GM18505 (cell line): ENCODE results near the gene DNASE2.

Experiments
- ATAC-seq: cut with Tn5 transposase; IDR thresholded peaks from one replicate; pipeline ENCODE4 v1.9.1; 2021; ENCODE audit not compliant: unreplicated experiment
- POLR2A ChIP-seq: IDR thresholded peaks from 4 replicates; pipeline ENCODE4 v1.6.1; 2011; ENCODE audit warnings: borderline replicate concordance; ENCODE audit not compliant: insufficient read depth, insufficient read length; ENCODE audit errors: extremely low read depth

The DNASE2 gene

GRCh38 chr19:12838886-12839756 lies 42.1 kb downstream of the DNASE2 start:
- TF ChIP-seq POLR2A: no peak
- ATAC-seq: no peak

- ATAC-seq: no peak
- TF ChIP-seq POLR2A: no peak
Measured at GRCh38 chr19:12838182-12838885, 42.9 kb downstream of the DNASE2 start, which contains the start of gene MAST1. TSS of gene MAST1 (plus strand) at chr19:12838515. CDS start at chr19:12838573, 58 bp downstream.

GRCh38 chr19:12837225-12837624 lies 44.0 kb downstream of the DNASE2 start:
- ATAC-seq: no peak
- TF ChIP-seq POLR2A: no peak

- no peak for TF ChIP-seq POLR2A
- ATAC-seq: no peak
Measured at GRCh38 chr19:12836529-12836863, 44.8 kb downstream of the DNASE2 start.

- no peak for ATAC-seq
- TF ChIP-seq POLR2A: no peak
Measured at GRCh38 chr19:12834976-12835757, 46.1 kb downstream of the DNASE2 start.

- no peak for ATAC-seq
- TF ChIP-seq POLR2A: no peak
Measured at GRCh38 chr19:12834566-12834943, 46.7 kb downstream of the DNASE2 start, which contains the start of gene RTBDN. TSS of gene RTBDN (minus strand) at chr19:12834579. CDS start at chr19:12829979, 4,600 bp downstream.

GRCh38 chr19:12833738-12834565 lies 47.3 kb downstream of the DNASE2 start:
- no peak for ATAC-seq
- no peak for TF ChIP-seq POLR2A

- TF ChIP-seq POLR2A: no peak
- ATAC-seq: no peak
Measured at GRCh38 chr19:12833418-12833737, 47.9 kb downstream of the DNASE2 start.

GRCh38 chr19:12828494-12828893 lies 52.8 kb downstream of the DNASE2 start:
- ATAC-seq: no peak
- no peak for TF ChIP-seq POLR2A

GRCh38 chr19:12825254-12826131 lies 55.8 kb downstream of the DNASE2 start:
- no peak for ATAC-seq
- no peak for TF ChIP-seq POLR2A
